ENCODE results near the gene TMEM167A. TPM values are rescaled to one million over a fixed set of nuclear protein-coding genes. Genes with fewer than 3 reads are reported as not detected.

TMEM167A gene
- total RNA-seq, 2 donors from 2014 or later: 31.7 to 50.1 TPM

GRCh38 chr5:83034036-83034435, 43.2 kb downstream of the TMEM167A start:
- Histone ChIP-seq H3K4me3 (no peak overlapping the region), H3K27me3 (no peaks in the 10 kb centered on the region), H3K36me3 (no peaks in the 10 kb centered on the region), H3K9me3 (no peaks in the 10 kb centered on the region), H3K27ac (no peak overlapping the region), H3K4me1 (peaks cover 0 to 15% of the 10 kb centered on the region in 2 donors)
- TF ChIP-seq CTCF (IDR thresholded peaks at IDR 0.05): no peak
- DNase-seq (ENCODE audit: low spot score): no peak

DNA sequence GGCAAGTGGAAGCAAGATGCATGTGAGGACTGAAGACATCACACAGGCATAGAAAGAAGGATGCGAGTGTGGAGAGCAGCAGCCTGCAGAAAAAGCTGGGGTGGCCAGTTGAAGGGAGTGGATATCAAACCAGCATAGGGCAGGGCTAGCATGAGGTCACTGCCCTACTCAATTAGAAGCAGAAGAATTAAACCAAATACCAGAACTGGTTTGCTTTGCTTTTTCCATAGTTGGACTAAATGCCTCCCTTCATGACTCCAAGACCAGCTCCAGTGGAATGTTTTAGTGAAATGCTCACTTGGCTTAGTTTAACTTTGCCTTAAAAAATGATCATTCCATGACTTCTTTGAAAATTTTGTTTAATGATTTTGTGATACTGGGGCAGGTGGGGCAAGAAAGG, 45.8 kb downstream of the TMEM167A start:
- DNase-seq (ENCODE audit: low spot score): no peak
- Histone ChIP-seq H3K27me3 (no peaks in the 10 kb centered on the region), H3K4me1 (peaks cover 0 to 15% of the 10 kb centered on the region in 2 donors), H3K4me3 (no peak overlapping the region), H3K9me3 (no peaks in the 10 kb centered on the region), H3K36me3 (no peaks in the 10 kb centered on the region), H3K27ac (no peak overlapping the region)
- TF ChIP-seq CTCF (IDR thresholded peaks at IDR 0.05): no peak

DNA sequence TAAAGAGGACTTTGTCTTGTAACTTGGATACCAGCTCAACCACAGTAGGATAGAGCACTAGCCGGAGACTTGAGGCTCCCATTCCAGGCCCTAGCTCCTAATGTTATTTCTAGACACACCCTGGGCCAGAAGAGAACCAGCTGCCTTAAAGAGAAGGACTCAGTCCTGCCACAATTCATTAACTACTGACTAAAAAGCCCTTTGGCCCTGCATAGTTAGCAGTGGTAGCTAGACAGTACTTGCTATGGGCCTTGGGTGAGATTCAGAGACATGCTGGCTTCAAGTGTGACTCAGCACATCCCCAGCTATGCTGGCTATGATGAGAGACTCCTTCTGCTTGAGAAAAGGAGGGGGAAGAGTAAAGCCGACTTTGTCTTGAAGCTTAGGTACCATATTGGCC, 47.3 kb downstream of the TMEM167A start:
- Histone ChIP-seq H3K36me3 (no peaks in the 10 kb centered on the region), H3K4me1 (peaks cover 0 to 7% of the 10 kb centered on the region in 2 donors), H3K9me3 (no peaks in the 10 kb centered on the region), H3K4me3 (no peak overlapping the region), H3K27ac (peak overlapping the region in 1 of 2 donors; percentile 11), H3K27me3 (no peaks in the 10 kb centered on the region)
- no peak for TF ChIP-seq CTCF (IDR thresholded peaks at IDR 0.05)
- DNase-seq (ENCODE audit: low spot score): no peak

- TF ChIP-seq CTCF (IDR thresholded peaks at IDR 0.05): no peak
- H3K36me3 ChIP-seq: no peaks in the 10 kb centered on the region
- H3K4me1 ChIP-seq: no peaks in the 10 kb centered on the region
- H3K27me3 ChIP-seq: no peaks in the 10 kb centered on the region
- no peak overlapping the region for H3K27ac ChIP-seq
- no peaks in the 10 kb centered on the region for H3K9me3 ChIP-seq
- no peak for DNase-seq (ENCODE audit: low spot score)
- H3K4me3 ChIP-seq: no peak overlapping the region
Measured at GRCh38 chr5:83026930-83027687, 50.1 kb downstream of the TMEM167A start.

DNA sequence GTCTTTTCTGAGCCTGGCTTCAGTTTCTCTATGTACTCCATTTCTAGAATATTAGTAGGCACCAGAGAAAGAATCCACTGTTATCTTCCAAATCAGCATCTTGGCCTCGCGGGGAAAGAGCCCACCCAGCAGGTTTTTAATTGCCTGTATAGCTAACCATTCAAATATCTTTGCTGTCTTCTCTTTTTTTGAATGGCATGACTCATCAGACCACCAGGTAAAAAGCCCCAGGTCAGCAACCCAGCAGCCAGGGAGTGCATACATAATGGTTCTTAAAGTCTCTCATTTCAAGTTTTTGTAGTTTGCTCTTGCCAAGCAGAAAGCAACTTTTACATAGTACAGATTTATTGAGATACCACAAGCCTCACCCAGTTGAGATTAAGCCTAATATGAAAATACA, 50.7 kb downstream of the TMEM167A start:
- no peaks in the 10 kb centered on the region for H3K4me1 ChIP-seq
- H3K9me3 ChIP-seq: no peaks in the 10 kb centered on the region
- no peak overlapping the region for H3K4me3 ChIP-seq
- H3K27me3 ChIP-seq: no peaks in the 10 kb centered on the region
- no peak for DNase-seq (ENCODE audit: low spot score)
- no peak for TF ChIP-seq CTCF (IDR thresholded peaks at IDR 0.05)
- H3K27ac ChIP-seq: no peak overlapping the region
- no peaks in the 10 kb centered on the region for H3K36me3 ChIP-seq

Data from right atrium auricular region (tissue), 2 donors.